Stimulated activated CD4-positive, alpha-beta T cell treated with anti-CD3 and anti-CD28 coated beads, Interleukin-15, amount 100 ng/mL, for 1 hour (primary cell): ENCODE data around the gene MOSPD3.
"Not testable (repeated sequence)": the region's sequence is repeated elsewhere in the genome, so short reads cannot be mapped to it uniquely, and the experiment has no call there.

Experiments
- DNase-seq, 2 donors: peaks; one replicate each; pipeline ENCODE4 v3.0.0-alpha.2; 2020; ENCODE audit warnings: low read depth in 1 of 2, low spot score in 1 of 2

MOSPD3 gene

DNA sequence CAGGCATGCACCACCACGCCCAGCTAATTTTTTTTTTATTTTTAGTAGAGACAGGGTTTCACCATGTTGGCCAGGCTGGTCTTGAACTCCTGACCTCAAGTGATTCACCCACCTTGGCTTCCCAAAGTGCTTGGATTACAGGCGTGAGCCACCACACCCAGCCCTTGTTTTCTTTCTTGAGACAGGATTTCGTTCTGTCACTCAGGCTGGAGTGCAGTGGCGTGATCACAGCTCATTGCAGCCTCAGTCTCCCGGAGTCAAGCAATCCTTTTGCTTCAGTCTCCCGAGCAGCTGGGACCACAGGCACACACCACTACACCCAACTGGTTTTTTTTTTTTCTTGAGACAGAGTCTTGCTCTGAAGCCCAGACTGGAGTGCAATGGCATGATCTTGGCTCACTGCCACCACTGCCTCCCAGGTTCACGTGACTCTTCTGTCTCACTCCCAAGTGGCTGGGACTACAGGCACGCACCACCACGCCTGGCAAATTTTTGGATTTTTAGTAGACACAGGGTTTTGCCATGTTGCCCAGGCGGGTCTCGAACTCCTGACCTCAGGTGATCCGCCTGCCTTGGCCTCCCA, 49.9 kb downstream of the MOSPD3 start:
- not testable (repeated sequence) for DNase-seq
